Activated naive CD8-positive, alpha-beta T cell treated with anti-CD3 and anti-CD28 coated beads, Interleukin-2, amount 50 U/mL, for 24 hours (primary cell): ENCODE results near the gene DDX41.

Experiments
- ATAC-seq: fragments of 150-1000 bp; cut with Tn5 transposase; one replicate; pipeline ENCODE4 v1.10.0; 2021
- DNase-seq: peaks from one replicate; pipeline ENCODE4 v3.0.0; 2021
- H3K27ac Mint-ChIP-seq: one replicate; pipeline ENCODE4 v1.8.0; 2021; ENCODE audit warnings: mild to moderate bottlenecking, mixed read lengths
- H3K27me3 Mint-ChIP-seq: one replicate; pipeline ENCODE4 v1.8.0; 2021; ENCODE audit warnings: mixed read lengths
- H3K36me3 Mint-ChIP-seq: one replicate; pipeline ENCODE4 v1.8.0; 2021; ENCODE audit warnings: low read depth, mixed read lengths
- H3K4me1 Mint-ChIP-seq: one replicate; pipeline ENCODE4 v1.8.0; 2021; ENCODE audit warnings: mixed read lengths
- H3K4me3 Mint-ChIP-seq: one replicate; pipeline ENCODE4 v1.8.0; 2021; ENCODE audit warnings: mild to moderate bottlenecking, moderate library complexity, mixed read lengths
- H3K9me3 Mint-ChIP-seq: one replicate; pipeline ENCODE4 v1.8.0; 2021; ENCODE audit warnings: mixed read lengths

The DDX41 gene

GRCh38 chr5:177469750-177470525, 46.8 kb downstream of the DDX41 start:
- DNase-seq (no peak), ATAC-seq (no peak)
- H3K4me3 Mint-ChIP-seq = peak overlapping the region; percentile 36
- H3K9me3 Mint-ChIP-seq = no peaks in the 10 kb centered on the region
- H3K36me3 Mint-ChIP-seq = peaks cover 27% of the 10 kb centered on the region
- peaks cover 34% of the 10 kb centered on the region for H3K4me1 Mint-ChIP-seq
- H3K27ac Mint-ChIP-seq = peak overlapping the region; percentile 59
- H3K27me3 Mint-ChIP-seq = peaks cover 5% of the 10 kb centered on the region

DNA sequence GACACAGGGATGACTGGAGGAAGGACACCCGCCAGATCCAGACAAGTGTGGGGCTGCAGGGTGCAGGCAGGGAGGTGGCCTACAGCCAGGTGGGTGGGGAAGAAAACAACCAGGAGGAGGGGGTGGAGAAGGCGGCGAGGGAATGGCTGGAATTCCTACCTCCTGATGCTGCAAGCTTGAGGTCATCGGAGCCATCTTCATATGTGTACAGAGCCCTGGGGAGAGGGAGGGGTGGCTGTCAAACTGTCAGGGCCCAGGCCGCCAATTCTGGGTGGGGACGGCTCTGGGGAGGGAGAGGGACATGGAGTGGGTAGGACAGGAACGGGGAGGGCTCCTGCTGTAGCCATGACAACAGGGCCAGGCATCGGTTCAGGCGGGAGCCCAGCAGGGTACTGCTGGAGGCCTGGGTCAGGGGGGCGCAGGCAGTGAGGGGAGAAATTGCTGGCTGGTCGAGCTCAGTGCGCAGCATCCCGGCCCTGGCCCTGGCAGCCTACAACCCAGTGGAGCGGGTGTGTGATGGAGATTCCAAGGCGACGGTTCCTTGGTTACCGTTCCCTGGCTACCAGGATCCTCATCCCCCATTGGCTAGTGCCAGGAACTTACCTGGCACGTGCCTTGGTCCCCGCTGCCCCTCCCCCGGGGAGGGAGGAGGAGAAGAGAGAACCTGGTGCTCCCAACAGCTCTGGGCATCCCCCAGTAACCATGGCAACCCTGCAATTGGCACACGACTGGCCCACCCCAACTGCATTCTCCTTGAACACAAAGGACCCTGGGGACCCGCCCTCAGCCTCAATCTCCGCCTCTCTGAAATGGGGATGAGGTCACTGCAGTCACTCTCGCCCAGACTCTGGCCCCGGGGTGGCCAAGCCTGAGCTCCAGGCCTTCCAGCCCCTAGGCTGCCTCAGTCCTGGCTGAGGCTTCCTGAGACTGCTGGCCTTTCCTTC, 47.8 kb downstream of the DDX41 start:
- Mint-ChIP-seq H3K27ac (no peak overlapping the region), H3K36me3 (peaks cover 27% of the 10 kb centered on the region), H3K4me3 (no peak overlapping the region), H3K9me3 (no peaks in the 10 kb centered on the region), H3K27me3 (peaks cover 2% of the 10 kb centered on the region), H3K4me1 (peaks cover 24% of the 10 kb centered on the region)
- no peak for DNase-seq
- no peak for ATAC-seq

GRCh38 chr5:177468329-177468684, 48.5 kb downstream of the DDX41 start:
- ATAC-seq = no peak
- Mint-ChIP-seq H3K27ac (no peak overlapping the region), H3K27me3 (no peaks in the 10 kb centered on the region)

GRCh38 chr5:177467436-177467835, 49.3 kb downstream of the DDX41 start:
- H3K36me3 Mint-ChIP-seq = peaks cover 29% of the 10 kb centered on the region
- H3K27ac Mint-ChIP-seq = no peak overlapping the region
- no peak for ATAC-seq
- H3K9me3 Mint-ChIP-seq = no peaks in the 10 kb centered on the region
- peaks cover 29% of the 10 kb centered on the region for H3K4me1 Mint-ChIP-seq
- H3K27me3 Mint-ChIP-seq = no peaks in the 10 kb centered on the region
- no peak for DNase-seq
- H3K4me3 Mint-ChIP-seq = no peak overlapping the region

More at GRCh38 chr5:177468329-177468684, 48.5 kb downstream of the DDX41 start:
- H3K4me3 Mint-ChIP-seq = no peak overlapping the region
- DNase-seq = no peak
- H3K36me3 Mint-ChIP-seq = peaks cover 27% of the 10 kb centered on the region
- H3K9me3 Mint-ChIP-seq = no peaks in the 10 kb centered on the region
- peaks cover 22% of the 10 kb centered on the region for H3K4me1 Mint-ChIP-seq

DNA sequence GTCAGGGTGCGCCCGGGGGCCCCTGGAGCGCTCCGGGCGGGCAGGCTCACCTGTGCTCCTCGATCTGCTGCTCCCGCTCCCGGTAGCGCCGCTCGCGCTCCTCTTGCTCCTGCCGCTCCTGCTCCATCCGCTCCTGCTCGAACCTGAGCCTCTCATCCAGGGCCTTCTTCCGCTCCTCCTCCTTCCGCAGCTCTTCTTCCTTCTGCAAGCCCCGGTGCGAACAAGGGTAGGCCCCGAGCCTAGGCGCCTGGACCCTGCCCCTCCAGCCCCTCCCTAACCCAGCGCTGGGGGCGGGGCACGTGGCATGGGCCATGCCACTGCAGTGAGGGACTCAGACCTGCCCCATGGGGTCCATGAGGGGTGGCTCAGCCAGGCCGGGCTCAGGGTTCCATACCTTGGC, 49.9 kb downstream of the DDX41 start:
- ATAC-seq (no peak), DNase-seq (no peak)
- no peak overlapping the region for H3K27ac Mint-ChIP-seq
- H3K36me3 Mint-ChIP-seq = peaks cover 29% of the 10 kb centered on the region
- H3K9me3 Mint-ChIP-seq = no peaks in the 10 kb centered on the region
- peaks cover 30% of the 10 kb centered on the region for H3K4me1 Mint-ChIP-seq
- H3K27me3 Mint-ChIP-seq = no peaks in the 10 kb centered on the region
- H3K4me3 Mint-ChIP-seq = no peak overlapping the region

- no peaks in the 10 kb centered on the region for H3K9me3 Mint-ChIP-seq
- DNase-seq (no peak), ATAC-seq (no peak)
- no peak overlapping the region for H3K27ac Mint-ChIP-seq
- H3K4me1 Mint-ChIP-seq = peaks cover 19% of the 10 kb centered on the region
- no peaks in the 10 kb centered on the region for H3K27me3 Mint-ChIP-seq
- no peak overlapping the region for H3K4me3 Mint-ChIP-seq
- peaks cover 27% of the 10 kb centered on the region for H3K36me3 Mint-ChIP-seq
Observed at GRCh38 chr5:177465044-177465443, 51.7 kb downstream of the DDX41 start.

GRCh38 chr5:177462021-177462670, 54.6 kb downstream of the DDX41 start:
- peaks cover 21% of the 10 kb centered on the region for H3K4me1 Mint-ChIP-seq
- H3K27ac Mint-ChIP-seq = peak overlapping the region; percentile 74
- H3K4me3 Mint-ChIP-seq = peak overlapping the region; percentile 38
- H3K36me3 Mint-ChIP-seq = peaks cover 22% of the 10 kb centered on the region
- no peaks in the 10 kb centered on the region for H3K9me3 Mint-ChIP-seq
- ATAC-seq (no peak), DNase-seq (no peak)
- no peaks in the 10 kb centered on the region for H3K27me3 Mint-ChIP-seq
